Stimulated activated CD4-positive, alpha-beta T cell treated with anti-CD3 and anti-CD28 coated beads, Interleukin-4, amount 100 ng/mL, for 1 hour (primary cell): ENCODE measurements around the gene DCP1B.
"Not testable (repeated sequence)": the region's sequence is repeated elsewhere in the genome, so short reads cannot be mapped to it uniquely, and the experiment has no call there.

Source experiments
- DNase-seq: peaks from one replicate; pipeline ENCODE4 v3.0.0-alpha.2; 2020

The DCP1B gene

GRCh38 chr12:1974812-1975211 is 29.4 kb downstream of the DCP1B start:
- DNase-seq = no peak

GRCh38 chr12:1972856-1973317 is 31.4 kb downstream of the DCP1B start:
- no peak for DNase-seq

- DNase-seq = no peak
Measured at GRCh38 chr12:1972260-1972659, 32.0 kb downstream of the DCP1B start.

- DNase-seq = no peak
Measured at GRCh38 chr12:1970331-1970900, 33.8 kb downstream of the DCP1B start.

GRCh38 chr12:1966561-1967226 is 37.6 kb downstream of the DCP1B start:
- DNase-seq = no peak

GRCh38 chr12:1965916-1966315 is 38.3 kb downstream of the DCP1B start:
- no peak for DNase-seq

- no peak for DNase-seq
Measured at GRCh38 chr12:1962051-1963020, 41.9 kb downstream of the DCP1B start.

- no peak for DNase-seq
Measured at GRCh38 chr12:1956716-1957115, 47.5 kb downstream of the DCP1B start.

- no peak for DNase-seq
Measured at GRCh38 chr12:1949771-1950470, 54.3 kb downstream of the DCP1B start.

- no peak for DNase-seq
Measured at GRCh38 chr12:1948883-1949282, 55.4 kb downstream of the DCP1B start.

GRCh38 chr12:1947081-1947480 is 57.2 kb downstream of the DCP1B start:
- DNase-seq = no peak

GRCh38 chr12:1946296-1946695 is 58.0 kb downstream of the DCP1B start:
- no peak for DNase-seq

GRCh38 chr12:1945502-1945901 is 58.8 kb downstream of the DCP1B start:
- DNase-seq = not testable (repeated sequence)

- DNase-seq = peak; percentile 92
Measured at GRCh38 chr12:1939801-1940607, 64.3 kb downstream of the DCP1B start.

GRCh38 chr12:1939331-1939730 is 64.9 kb downstream of the DCP1B start:
- no peak for DNase-seq

GRCh38 chr12:1937481-1938224 is 66.6 kb downstream of the DCP1B start:
- no peak for DNase-seq

- DNase-seq = no peak
Measured at GRCh38 chr12:1936406-1937320, 67.6 kb downstream of the DCP1B start.

- no peak for DNase-seq
Measured at GRCh38 chr12:1935700-1936378, 68.4 kb downstream of the DCP1B start.

- no peak for DNase-seq
Measured at GRCh38 chr12:1935242-1935641, 69.0 kb downstream of the DCP1B start.

GRCh38 chr12:1934831-1935230 is 69.4 kb downstream of the DCP1B start:
- DNase-seq = no peak
